GM21390 (cell line): ENCODE measurements around the gene KIF2A.

Experiments used
- ATAC-seq: cut with Tn5 transposase; IDR thresholded peaks from one replicate; pipeline ENCODE4 v1.9.1; 2021; ENCODE audit not compliant: unreplicated experiment

Gene KIF2A

DNA sequence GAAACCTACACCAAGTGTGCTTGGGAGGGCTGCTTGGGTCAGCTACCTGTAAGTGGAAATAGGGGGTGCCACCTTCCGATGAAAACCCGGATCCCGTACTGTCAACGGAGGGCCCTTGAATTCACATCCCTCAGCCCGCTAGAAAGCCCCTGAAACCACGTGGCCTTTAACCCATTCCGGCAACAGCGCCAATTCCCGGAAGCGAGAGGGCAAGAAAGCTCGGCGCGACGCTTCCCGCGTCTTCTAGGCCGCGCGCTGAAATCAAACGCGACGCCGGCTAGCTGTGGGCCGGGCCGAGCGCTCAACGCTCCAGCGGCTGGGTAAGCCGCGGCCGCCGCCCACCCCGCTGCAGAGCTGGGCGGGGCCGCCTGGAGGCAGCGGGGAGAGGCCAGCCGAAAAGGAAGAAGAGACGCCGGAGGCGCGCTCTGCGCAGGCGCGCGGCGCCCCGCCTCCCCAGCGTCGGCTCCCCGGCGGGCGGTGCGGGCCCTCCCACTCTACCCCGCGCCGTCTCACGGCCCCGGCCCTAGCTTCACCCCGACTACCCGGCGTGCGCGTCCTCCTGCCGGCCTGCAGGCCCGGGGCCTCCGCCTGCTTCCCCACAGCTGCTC lies at the start of gene KIF2A:
TSS of gene KIF2A (plus strand) at position 492 of the 608 bp plus-strand sequence. CDS start 267 bp downstream, outside the sequence.
- peak; percentile 88 for ATAC-seq

DNA sequence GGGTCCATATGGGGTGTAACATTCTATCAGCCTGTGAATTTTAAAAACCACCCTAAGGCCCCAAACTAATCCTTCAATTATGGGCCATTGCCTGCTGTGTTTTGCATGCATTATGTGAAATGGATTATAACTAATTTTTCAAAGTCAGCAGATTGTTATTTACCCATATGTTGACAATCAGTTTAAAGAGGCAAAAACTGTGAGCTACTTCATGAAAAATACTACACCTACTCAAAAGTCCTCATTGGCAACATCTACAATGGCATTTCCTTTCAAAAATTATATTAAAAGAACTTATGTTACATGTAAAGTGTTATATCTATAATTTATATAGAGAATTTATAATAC lies 49.0 kb upstream of the KIF2A start:
- ATAC-seq, result no peak

DNA sequence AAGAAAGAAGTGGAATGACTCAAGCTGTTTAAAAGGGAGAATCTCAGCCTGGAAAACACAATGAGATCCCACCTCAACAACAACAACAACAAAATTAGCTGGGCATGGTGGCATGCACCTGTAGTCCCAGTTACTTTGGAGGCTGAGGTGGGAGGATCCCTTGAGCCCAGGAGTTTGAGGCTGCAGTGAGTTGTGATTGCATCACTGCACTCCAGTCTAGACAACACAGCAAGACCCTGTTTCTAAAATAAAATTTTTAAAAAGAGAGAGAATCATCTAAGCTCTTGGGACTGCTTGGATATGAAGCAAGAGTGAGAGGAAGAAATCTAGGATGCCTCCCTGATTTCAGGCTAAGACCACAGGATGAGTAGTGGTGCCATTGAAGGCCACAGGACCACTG lies 47.4 kb upstream of the KIF2A start:
- ATAC-seq, result no peak

DNA sequence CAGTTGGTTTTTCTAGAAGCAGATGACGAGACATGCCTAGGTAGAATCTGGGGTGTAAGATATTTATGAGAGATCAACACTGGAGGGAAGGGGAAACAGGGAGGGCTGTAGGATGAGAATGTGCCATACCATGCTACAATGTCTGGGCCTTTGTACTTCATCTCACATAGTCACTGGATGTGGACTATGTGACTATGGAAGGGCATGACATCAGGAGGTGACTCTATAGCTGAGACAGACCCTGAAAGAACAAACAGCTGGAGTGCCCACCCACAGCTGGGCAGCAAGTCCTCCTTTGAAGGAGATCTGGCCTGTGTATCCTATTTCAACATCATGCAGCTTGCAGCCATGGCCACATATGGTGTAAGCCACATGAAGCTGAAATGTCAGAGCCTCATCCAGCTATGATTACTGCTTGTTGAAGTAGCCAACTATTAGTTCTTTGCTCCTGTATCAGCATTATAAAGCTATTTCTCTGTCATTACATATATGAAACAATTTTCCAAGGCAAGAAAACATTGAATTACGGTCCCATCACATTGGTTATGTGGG lies 46.2 kb upstream of the KIF2A start:
- ATAC-seq, result no peak

DNA sequence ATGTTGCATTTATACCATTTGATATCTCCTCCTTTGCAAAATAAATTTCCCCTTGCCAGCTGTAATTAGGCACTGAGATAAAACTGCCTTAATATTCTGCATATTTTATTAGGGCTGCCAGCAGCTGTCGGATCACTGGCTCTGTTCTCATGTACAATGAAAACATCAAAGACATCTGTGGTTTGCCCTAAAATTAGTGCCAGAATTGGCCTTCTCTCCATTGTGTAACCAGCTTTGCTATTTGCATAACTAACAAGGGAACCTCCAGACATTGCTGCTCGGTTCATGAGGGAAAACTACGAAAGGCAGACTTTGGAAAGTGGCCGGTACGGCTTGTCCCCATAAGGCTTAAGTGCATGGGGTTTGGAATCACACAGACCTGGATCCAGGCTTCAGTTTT lies 45.5 kb upstream of the KIF2A start:
- no peak for ATAC-seq

DNA sequence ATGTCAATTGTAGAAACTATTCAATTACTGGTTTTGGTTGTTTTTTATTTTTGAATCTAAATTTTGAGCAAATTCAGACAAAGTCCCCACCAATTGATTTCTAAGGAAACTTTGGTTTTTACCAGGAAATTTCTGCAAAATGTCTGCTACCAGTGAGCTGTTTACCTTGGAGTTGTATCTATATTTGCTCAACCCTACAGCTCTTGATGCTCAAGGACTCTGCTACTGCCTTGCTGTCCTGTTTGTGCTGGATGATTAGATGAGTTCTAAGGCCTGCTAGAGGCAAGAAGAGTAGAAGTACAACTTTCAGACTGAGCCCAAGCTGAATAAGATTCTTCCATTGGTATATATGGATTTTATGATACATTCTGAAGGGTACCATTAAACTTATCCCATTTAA lies 42.6 kb upstream of the KIF2A start:
- no peak for ATAC-seq

DNA sequence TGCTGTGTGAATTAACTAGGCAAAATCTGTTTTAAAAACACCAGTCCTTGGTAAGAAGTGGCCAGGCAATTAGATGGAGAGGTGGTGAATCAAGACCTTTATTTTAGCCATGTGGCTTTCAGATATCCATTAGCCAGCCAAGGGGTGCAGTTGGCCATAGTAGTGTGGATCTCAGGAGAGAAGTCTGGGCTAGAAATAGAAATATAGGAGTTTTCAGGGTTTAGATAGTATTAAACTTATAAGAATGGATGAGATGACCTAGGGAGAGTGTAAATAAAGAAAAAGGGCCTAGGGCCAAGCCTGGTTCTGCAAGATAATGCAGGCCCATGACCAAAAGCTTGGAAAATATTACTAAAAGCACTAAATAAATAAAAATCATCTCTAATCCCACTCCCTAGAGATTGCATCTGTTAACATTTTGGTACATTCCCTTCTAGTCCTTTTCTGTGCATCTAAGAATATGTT lies 40.3 kb upstream of the KIF2A start:
- ATAC-seq, result no peak

DNA sequence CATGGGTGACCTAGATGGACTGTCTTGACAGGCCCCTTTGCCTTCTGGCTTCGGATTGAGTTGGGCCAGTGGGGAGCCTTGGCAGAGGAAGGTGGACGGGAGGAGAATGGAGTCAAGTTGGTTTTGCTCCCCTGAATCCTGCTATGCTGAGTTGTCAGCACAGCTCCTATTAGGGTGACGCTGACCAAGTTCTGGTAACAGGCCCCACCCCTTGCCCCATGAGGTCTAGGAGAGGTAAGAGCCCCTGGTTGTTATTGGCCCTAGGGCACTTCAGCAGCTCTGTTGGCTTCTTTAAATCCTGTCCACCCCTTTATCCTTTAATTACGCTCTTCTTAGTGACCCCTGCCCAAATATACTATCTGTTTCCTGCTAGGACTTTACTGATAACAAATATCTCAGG lies 39.4 kb upstream of the KIF2A start:
- ATAC-seq, result no peak

DNA sequence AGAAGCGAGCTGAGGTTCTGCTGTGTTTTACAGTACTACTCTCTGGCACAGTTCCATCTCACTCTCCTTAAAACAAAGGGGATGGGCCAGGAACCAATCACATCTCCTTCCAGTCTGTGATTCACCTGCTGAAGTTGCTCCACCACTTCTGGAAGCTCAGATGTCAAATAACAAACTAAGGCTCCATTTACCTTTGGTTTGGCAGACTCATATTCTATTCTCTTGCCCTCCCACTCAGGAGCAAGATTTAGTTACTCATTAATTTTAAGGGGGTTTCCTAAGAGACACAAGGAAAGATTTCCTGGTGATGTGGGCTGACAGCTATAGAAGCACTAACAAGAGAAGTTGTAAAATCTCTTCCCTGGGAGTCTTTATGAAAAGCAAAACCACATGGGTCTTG lies 37.8 kb upstream of the KIF2A start:
- ATAC-seq, result no peak

DNA sequence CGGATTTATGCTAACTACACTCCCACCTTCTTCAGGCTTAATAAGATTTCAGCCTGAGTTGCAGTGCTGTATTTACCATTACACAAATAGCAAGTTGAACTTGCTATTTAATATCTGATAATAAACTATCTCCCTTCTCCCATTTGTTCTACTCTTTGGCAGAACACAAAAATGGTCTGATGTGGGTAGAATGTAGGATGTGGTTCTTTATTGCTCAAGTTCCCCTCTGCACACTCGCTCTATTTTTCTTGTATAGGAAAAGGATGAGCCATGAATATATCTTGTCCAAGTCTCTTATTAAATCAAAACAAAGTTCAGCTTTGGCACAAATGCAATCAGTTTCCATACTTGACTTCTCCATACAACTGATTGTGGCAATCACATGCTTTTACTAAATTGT lies 37.2 kb upstream of the KIF2A start:
- no peak for ATAC-seq

DNA sequence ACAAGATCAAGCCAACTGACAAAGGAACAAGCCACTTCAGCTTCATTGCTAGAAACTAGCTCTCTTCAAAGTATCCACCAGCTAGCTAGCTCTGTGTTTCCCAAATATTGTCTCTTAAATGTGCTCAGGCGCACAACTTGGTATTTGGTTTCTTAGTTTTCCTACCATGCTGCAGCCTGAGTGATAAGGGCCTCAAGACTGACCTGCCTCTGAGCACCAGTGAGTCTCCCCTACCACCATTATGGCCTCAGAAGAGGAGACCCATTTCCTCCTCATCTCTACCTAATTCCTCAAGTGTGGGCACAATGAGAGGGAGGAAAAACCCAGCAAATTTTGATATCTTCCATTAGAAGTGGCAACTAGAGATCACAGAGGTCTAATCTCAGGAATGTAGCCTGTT lies 34.6 kb upstream of the KIF2A start:
- ATAC-seq, result no peak

DNA sequence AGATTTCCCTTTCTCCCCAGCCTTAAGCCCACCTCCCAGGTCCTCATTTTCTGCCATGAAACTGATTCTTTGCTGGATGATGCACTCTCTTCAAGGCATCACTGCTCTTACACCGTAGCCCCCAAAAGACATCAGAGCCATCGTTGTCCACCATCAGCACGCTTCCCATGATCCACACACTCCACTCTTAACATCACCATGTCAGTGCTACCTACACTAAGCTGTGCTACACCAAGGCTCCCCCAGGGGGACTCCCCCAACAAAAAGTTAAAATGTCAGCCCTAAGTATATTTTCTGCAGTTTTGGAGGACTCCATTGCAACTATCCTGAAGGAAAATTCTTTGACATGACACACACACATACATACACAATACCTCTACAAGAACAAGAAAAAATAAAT lies 34.1 kb upstream of the KIF2A start:
- no peak for ATAC-seq

DNA sequence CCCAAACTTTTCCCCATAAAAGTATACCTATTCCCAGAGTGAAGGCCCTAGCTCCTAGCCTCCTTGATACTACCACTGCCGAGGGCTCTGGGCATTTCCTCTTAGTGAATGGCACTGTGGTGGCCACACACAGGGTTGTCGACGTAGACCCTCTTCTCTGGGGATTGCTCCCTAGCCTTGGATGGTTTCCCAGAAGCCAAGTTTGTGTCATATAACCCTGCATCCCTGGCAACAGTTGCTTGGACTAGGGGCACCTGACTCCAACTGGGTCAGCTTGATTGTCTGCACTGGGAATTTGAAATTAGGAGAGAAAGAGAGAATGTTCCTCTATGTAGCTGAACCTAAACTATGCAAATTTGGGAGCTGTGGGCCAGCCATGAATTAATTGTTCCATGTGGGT lies 32.3 kb upstream of the KIF2A start:
- ATAC-seq, result no peak

DNA sequence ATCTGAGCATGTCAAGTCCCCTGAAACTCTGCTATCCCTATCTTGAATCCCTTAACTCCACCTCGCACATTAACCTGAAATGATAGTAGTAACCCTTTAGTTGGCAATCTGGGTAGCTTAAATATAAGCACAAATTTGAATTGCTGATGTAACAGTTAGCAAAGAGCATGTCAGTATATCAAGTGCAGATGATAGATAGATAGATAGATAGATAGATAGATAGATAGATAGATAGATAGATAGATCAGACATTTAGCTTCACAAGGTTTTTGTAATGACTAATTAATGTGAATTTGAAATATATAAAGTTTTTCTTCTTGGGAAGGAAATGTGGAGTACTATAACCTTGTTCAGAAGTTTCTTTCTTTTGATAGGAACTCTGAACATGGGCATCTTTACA lies 30.4 kb upstream of the KIF2A start:
- no peak for ATAC-seq

DNA sequence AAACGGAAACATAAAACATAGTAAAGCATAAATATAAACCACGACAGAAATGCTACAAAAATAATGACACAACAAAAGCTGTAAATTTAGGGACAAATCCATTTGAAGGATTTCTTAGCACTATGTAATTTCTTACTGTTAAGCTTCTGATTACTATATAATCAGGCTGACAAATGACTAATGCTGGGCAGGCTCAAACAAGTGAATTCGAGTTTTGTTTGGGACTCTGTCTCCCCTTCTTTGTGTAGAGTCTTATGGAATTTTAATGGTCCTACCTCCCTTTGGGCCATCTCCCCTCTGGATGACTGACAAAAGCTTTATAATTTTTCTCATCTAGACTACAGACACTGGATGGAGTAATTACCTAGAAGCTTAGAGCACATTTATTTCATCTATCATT lies 24.6 kb upstream of the KIF2A start:
- ATAC-seq, result no peak

DNA sequence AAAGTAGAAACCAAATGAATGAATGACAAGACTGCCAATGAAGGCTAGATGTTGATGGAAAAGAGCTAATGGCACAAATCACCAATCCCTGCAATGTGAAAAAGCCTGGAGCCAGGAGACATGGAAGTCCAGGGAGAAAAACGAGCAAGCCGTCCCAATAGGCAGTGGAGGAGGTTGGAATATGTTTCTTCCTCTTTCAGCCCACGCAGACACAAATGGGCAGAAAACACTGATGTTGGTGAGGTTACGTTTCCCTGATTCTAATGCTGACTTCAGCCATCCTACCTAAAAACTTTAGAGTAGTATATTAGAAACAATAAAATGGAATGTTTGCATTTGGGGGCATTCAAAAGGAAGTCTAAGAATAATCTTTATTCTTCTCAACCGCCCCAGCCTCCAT lies 23.9 kb upstream of the KIF2A start:
- ATAC-seq, result no peak

DNA sequence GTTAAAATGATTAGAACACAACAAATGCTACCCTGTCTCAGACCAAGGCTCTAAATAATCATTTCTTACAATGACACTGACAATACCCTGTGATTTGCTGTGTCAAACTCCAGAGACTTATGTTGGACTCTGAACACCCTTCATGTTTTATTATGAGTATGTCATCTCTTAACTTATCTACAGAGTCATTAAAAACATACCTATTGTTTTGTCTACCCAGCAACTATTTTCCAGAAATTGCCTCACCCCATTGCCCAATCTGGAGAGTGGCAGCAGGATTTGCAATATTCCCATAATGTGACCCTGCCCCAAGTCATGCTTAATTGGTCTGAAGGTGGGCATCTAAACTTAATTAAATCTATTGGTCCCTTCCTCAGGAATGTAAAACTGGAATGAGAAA lies 23.0 kb upstream of the KIF2A start:
- ATAC-seq, result no peak

DNA sequence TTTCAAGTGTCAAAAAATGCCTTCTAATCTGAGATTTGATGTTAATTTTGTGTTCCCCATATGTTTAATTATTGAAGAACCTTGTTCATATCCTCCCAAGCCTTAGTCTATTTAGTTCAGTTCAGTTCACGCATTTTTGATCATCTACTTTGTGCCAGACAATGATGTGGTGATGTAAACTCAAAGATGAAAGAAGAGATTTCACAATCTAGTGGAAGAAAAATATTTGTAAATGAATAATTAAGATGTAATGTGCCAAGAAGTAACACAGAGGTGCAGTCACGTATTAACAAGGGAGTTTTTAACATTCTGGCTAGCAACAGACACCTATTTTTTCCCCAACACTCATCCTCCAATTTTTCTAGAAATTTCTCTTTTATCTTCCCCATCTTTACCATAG lies 22.1 kb upstream of the KIF2A start:
- ATAC-seq, result no peak

DNA sequence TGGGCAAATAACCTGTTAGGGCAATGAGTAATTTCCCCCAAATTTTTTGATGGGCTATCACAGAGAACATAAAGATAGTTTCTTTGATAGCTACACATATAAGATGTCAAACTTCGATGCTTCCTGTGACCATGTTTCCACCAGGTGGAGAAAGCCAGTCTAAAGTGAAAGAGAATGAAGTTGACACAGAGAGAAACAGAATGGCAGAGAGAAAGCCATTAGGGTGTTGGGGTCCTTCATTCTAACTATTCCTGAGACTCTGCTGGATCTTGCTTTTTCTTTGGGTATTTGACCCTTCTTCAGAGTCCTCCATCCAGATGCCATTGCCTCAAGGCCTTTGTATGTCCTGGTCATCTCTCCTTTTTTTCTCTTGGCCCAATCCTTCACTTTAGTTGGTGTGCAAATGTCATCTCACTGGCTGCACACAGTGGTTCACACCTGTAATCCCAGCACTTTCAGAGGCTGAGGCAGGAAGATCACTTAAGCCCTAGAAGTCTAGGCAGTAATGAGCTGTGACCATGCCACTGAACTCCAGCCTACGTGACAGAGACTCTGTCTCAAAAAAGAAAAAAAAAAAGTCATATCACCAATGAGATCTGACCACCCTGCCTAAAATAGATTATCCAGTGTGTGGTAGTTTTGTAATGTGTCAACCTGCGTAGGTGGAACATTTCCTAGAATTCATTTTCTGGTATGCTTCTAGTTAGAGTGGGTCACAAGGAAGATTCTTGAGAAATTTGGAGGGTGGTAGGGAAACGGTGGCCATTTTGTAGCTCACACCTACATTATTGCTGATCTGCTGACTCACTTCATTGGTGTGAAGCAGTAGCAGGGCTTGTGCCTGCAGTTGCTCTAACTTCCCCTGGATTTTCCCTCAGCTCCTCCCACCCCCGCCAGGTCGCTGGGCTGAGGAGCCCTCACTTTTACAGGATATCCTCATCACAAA lies 20.8 kb upstream of the KIF2A start:
- ATAC-seq, result peak; percentile 86

DNA sequence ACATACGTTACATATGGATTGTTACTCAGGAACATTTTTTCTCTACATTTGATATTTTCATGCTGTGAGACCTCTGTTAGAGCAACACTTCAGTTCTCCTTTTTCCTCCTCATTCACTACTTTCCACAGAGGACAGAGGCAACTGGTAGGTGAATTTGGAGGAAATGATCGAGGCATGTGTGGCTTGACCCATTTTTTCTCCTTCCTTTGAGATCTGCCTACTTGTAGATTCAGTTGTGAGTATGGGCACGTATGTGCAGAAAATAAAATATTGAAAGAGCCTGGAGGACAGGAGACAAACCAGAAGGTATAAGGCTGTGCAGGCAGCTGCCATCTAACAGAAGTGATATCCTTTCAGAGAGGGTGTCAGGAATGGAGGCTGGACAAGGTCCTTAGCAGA lies 19.2 kb upstream of the KIF2A start:
- ATAC-seq, result no peak

DNA sequence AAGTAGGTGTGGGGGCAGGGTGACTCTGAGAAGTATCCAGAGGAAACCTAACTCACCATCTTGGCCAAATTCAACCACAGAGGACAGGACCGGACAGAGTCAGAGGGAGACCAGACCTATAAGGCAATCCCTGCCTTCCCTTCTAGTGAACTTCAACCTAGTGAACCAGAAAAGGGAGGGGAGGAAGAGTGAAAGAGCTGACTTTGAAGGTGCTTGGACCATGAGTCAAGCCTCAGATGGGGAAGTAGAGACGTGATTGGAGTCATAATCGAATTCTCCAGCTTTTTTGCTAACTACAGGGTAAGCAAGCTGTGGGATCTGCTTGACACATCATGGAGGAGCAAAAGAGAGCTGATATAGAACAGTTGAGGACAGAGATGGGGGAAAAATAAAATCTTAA lies 18.8 kb upstream of the KIF2A start:
- no peak for ATAC-seq

DNA sequence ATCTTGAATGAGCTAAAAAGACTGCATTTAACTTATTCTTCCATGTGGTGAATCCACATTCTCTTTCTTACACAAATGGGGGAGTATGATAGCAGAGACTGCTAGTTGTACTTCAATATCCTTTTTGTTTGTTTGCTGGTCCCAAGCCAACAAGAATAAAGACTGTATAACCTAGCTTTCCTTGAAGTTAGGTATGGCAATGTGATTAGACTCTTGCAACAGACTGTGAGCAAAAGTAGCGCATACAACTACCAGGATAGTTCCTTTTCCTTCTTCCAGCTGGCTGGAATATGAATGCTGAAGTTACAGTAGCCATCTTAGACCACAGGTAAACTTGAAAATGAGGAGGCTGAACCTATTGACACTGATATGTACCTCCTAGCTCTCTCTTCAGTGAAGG lies 17.9 kb upstream of the KIF2A start:
- ATAC-seq, result no peak
